PC-3 (cell line): ENCODE data around the gene DIP2C. TPM values are rescaled to one million over a fixed set of nuclear protein-coding genes. Genes with fewer than 3 reads are reported as not detected.

ENCODE experiments used
- ATAC-seq: fragments of 200-7000 bp; cut with Tn5 transposase; 2 replicates; pipeline ENCODE4 v1.9.1; 2020; ENCODE audit warnings: mild to moderate bottlenecking, moderate library complexity
- BruUV-seq: library from RNA; stranded (reverse); fragments of 400-500 nt; replicated peaks from 2 replicates; lab custom pipeline; 2021; lab: Mats Ljungman, UMichigan
- CTCF ChIA-PET: fragments of 300-600 bp; sonication (Branson Sonifier 250); formaldehyde crosslinking; loops from one replicate; lab custom pipeline; 2022; ENCODE audit warnings: antibody characterized with exemption; lab: Charles Lee
- POLR2A ChIA-PET: fragments of 300-600 bp; sonication (Branson Sonifier 250); formaldehyde crosslinking; loops from one replicate; lab custom pipeline; 2022; ENCODE audit warnings: antibody characterized with exemption; ENCODE audit not compliant: unreplicated experiment; lab: Charles Lee
- DNase-seq: peaks from one replicate; pipeline ENCODE4 v3.0.0-alpha.2; 2015
- H2AFZ ChIP-seq: fragments of 300-600 bp; sonication (generic); 2 replicates; pipeline ENCODE4 v1.6.0; 2016; ENCODE audit warnings: antibody characterized with exemption, low read length
- H3F3A ChIP-seq: fragments of 300-600 bp; sonication (generic); one replicate; pipeline ENCODE4 v1.6.0; 2017; ENCODE audit warnings: antibody characterized with exemption, low read length, control low read depth, mild to moderate bottlenecking; ENCODE audit not compliant: unreplicated experiment
- H3K27ac ChIP-seq: fragments of 300-600 bp; sonication (generic); 2 replicates; pipeline ENCODE4 v1.5.1; 2016; ENCODE audit warnings: mild to moderate bottlenecking, low read length
- H3K27me3 ChIP-seq: fragments of 300-600 bp; sonication (generic); 2 replicates; pipeline ENCODE4 v1.6.1; 2016; ENCODE audit warnings: low read length, mixed read lengths
- H3K36me3 ChIP-seq: fragments of 300-600 bp; sonication (generic); 2 replicates; pipeline ENCODE4 v1.6.1; 2016; ENCODE audit warnings: low read depth, mixed run types, low read length, mixed read lengths
- H3K4me1 ChIP-seq: fragments of 300-600 bp; sonication (generic); 2 replicates; pipeline ENCODE4 v1.5.1; 2016; ENCODE audit warnings: low read length; ENCODE audit not compliant: insufficient read depth
- H3K4me2 ChIP-seq: fragments of 300-600 bp; sonication (generic); 2 replicates; pipeline ENCODE4 v1.6.0; 2016; ENCODE audit warnings: low read length
- H3K4me3 ChIP-seq: fragments of 300-600 bp; sonication (generic); 2 replicates; pipeline ENCODE4 v1.5.1; 2016; ENCODE audit warnings: mild to moderate bottlenecking, low read length, mixed read lengths
- H3K79me2 ChIP-seq: fragments of 300-600 bp; sonication (generic); 2 replicates; pipeline ENCODE4 v1.6.1; 2017; ENCODE audit warnings: low read length, mixed read lengths
- H3K9ac ChIP-seq: fragments of 300-600 bp; sonication (generic); 2 replicates; pipeline ENCODE4 v1.6.0; 2016; ENCODE audit warnings: mild to moderate bottlenecking, low read length
- H3K9me2 ChIP-seq: fragments of 300-600 bp; sonication (generic); replicated peaks from 2 replicates; pipeline ENCODE4 v1.6.1; 2016; ENCODE audit warnings: mixed run types, low read length, mixed read lengths
- H3K9me3 ChIP-seq: fragments of 300-600 bp; sonication (generic); 2 replicates; pipeline ENCODE4 v1.6.1; 2016; ENCODE audit warnings: low read length, mixed read lengths
- H4K20me1 ChIP-seq: fragments of 300-600 bp; sonication (generic); 2 replicates; pipeline ENCODE4 v1.6.1; 2016; ENCODE audit warnings: low read length, mixed read lengths
- EZH2 ChIP-seq: fragments of 300-600 bp; sonication (generic); IDR thresholded peaks from one replicate; pipeline ENCODE4 v1.6.1; 2017; ENCODE audit warnings: antibody characterized with exemption, mild to moderate bottlenecking, low read length; ENCODE audit not compliant: unreplicated experiment
- EZH2phosphoT487 ChIP-seq: fragments of 300-600 bp; sonication (generic); IDR thresholded peaks from 2 replicates; pipeline ENCODE4 v1.6.1; 2018; ENCODE audit warnings: mild to moderate bottlenecking, antibody characterized with exemption, low read length, borderline replicate concordance
- intact Hi-C: fragments of 100-400 bp; cut with micrococcal nuclease; formaldehyde crosslinking; loops from 2 replicates; pipeline ENCODE4 v1.9.0; 2023
- total RNA-seq: library from RNA; depleted of rRNA; stranded (reverse); fragments of >200 nt; gene quantifications from 2 replicates; pipeline ENCODE4 v1.2.3, GENCODE V29; 2014
- TF ChIP-seq, protein P1 (sequence below): fragments of 300-600 bp; sonication (generic); conservative IDR thresholded peaks from 2 replicates; pipeline ENCODE4 v1.5.1; 2017; ENCODE audit warnings: antibody characterized with exemption, low read depth, mild to moderate bottlenecking, low read length

Gene DIP2C
- total RNA-seq, 1 experiment from 2014 or later, result 3.1 TPM

DNA sequence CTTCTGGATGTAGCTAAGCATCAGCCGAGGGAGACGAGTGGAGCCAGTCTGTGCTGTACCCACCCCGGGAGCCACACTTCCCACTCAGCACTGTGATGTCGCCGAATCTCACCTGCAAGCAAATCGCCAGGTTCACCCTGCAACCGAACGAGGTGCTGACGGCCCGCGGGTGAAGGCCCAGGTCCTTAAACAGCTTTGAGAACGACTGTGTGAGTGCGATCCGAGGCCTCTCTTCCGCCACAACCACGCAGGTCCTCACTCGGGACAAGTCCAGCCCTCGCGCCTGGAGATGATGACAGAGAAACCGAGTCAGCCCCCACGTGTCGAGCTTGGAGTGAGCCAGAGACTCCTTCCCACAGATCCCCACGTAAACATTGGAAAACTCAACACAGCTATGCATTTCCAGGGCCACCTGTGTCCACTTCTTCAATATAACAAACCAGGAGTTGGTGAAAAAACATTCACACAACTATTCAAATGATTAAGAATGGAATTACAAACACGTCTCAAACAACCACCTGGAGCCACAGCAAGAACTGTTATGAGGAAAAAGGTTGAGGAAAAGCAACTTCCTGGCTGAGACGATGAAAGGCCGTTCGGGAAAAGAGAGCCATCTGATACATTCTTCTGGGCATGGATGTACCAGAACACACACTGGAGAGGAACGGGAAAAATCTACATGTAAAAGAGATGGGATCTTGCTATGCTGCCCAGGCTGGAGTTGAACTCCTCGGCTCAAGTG, 362.4 kb downstream of the DIP2C start:
- Histone ChIP-seq H3K4me3 (no peak overlapping the region), H2AFZ (no peak overlapping the region), H3K9me3 (no peaks in the 10 kb centered on the region), H3K4me2 (no peak overlapping the region), H3K36me3 (no peaks in the 10 kb centered on the region), H3K27ac (no peak overlapping the region), H3K9ac (no peak overlapping the region), H3K9me2 (no peaks in the 10 kb centered on the region), H4K20me1 (no peaks in the 10 kb centered on the region), H3K4me1 (peaks cover 22% of the 10 kb centered on the region), H3K79me2 (no peaks in the 10 kb centered on the region), H3K27me3 (no peaks in the 10 kb centered on the region), H3F3A (peaks cover 3% of the 10 kb centered on the region)
- CTCF ChIA-PET, result no interaction called here
- intact Hi-C loops, result no loop called here
- DNase-seq (no peak), ATAC-seq (no peak)
- POLR2A ChIA-PET, result no interaction called here
- no TSS peak for BruUV-seq
- no peak for TF ChIP-seq EZH2phosphoT487
- no peak for TF ChIP-seq EZH2
- TF ChIP-seq, protein P1, sequence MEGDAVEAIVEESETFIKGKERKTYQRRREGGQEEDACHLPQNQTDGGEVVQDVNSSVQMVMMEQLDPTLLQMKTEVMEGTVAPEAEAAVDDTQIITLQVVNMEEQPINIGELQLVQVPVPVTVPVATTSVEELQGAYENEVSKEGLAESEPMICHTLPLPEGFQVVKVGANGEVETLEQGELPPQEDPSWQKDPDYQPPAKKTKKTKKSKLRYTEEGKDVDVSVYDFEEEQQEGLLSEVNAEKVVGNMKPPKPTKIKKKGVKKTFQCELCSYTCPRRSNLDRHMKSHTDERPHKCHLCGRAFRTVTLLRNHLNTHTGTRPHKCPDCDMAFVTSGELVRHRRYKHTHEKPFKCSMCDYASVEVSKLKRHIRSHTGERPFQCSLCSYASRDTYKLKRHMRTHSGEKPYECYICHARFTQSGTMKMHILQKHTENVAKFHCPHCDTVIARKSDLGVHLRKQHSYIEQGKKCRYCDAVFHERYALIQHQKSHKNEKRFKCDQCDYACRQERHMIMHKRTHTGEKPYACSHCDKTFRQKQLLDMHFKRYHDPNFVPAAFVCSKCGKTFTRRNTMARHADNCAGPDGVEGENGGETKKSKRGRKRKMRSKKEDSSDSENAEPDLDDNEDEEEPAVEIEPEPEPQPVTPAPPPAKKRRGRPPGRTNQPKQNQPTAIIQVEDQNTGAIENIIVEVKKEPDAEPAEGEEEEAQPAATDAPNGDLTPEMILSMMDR, result no peak

DNA sequence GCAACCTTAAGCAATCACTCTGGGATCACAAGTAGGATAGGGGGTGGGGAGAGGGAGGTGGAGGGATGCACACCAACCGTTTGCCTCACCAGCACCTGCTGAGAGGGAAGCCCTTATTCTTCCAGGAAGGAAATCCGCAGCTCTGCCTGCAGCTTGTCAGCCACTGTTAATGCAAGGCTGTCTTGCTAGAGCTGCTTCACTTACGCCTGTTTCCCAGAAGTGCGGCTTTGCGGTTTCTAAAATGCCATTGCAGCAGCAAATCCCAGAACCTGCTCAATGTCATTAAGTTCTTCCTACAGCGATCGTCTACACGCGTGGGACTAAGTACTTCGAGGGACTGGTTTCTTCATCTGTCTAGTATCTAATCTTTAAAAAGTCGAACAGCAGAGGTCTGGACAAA, 363.1 kb downstream of the DIP2C start:
- Histone ChIP-seq H3F3A (peaks cover 3% of the 10 kb centered on the region), H2AFZ (no peak overlapping the region), H3K9ac (no peak overlapping the region), H4K20me1 (no peaks in the 10 kb centered on the region), H3K27me3 (no peaks in the 10 kb centered on the region), H3K36me3 (no peaks in the 10 kb centered on the region), H3K9me2 (no peaks in the 10 kb centered on the region), H3K9me3 (no peaks in the 10 kb centered on the region), H3K4me3 (no peak overlapping the region), H3K4me1 (peaks cover 22% of the 10 kb centered on the region), H3K79me2 (no peaks in the 10 kb centered on the region), H3K27ac (no peak overlapping the region), H3K4me2 (no peak overlapping the region)
- intact Hi-C loops, result no loop called here
- ATAC-seq (no peak), DNase-seq (no peak)
- no peak for TF ChIP-seq EZH2
- no peak for TF ChIP-seq EZH2phosphoT487
- TF ChIP-seq, protein P1, result no peak
- POLR2A ChIA-PET, result no interaction called here
- CTCF ChIA-PET, result no interaction called here
- BruUV-seq, result no TSS peak

DNA sequence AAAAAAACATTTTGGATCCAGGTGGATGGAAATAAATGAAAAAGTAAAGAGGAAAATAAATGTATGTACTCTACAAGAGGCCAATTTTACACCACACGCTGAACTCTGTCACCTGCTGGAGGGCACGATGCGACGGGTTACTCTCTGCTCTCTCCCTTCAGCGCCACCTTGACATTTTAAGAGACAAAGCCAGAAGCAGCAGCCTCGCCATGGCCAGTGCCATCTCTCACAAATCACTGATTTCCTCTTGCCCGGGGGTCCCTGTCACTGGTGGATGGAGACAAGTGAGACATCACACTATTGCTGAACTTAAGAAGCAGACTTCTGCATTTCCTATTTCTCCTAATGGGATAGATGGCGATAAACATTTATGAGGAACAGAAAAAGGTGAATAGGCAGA, 364.2 kb downstream of the DIP2C start:
- Histone ChIP-seq H3K4me3 (no peak overlapping the region), H3K27me3 (no peaks in the 10 kb centered on the region), H3K36me3 (no peaks in the 10 kb centered on the region), H3K79me2 (no peaks in the 10 kb centered on the region), H3K9me3 (no peaks in the 10 kb centered on the region), H3K27ac (no peak overlapping the region), H3K9me2 (no peaks in the 10 kb centered on the region), H3K9ac (no peak overlapping the region), H2AFZ (no peak overlapping the region), H3K4me1 (peaks cover 22% of the 10 kb centered on the region), H3F3A (peaks cover 3% of the 10 kb centered on the region), H3K4me2 (no peak overlapping the region), H4K20me1 (no peaks in the 10 kb centered on the region)
- TF ChIP-seq, protein P1, result no peak
- TF ChIP-seq EZH2phosphoT487 (no peak), EZH2 (no peak)
- ChIA-PET POLR2A (no interaction called here), CTCF (no interaction called here)
- no TSS peak for BruUV-seq
- ATAC-seq (no peak), DNase-seq (no peak)
- intact Hi-C loops, result no loop called here
